IMR-90 (cell line): Measurements from ENCODE around the gene CDK1. TPM values are rescaled to one million over a fixed set of nuclear protein-coding genes. Genes with fewer than 3 reads are reported as not detected.

Experiments used
- ATAC-seq: fragments of 200-7000 bp; cut with Tn5 transposase; 2 replicates; pipeline ENCODE4 v1.9.1; 2020; ENCODE audit warnings: low read depth, mild to moderate bottlenecking, moderate library complexity
- BruUV-seq: library from RNA; stranded (reverse); fragments of 400-500 nt; replicated peaks from 2 replicates; lab custom pipeline; 2021; lab: Mats Ljungman, UMichigan
- CTCF ChIA-PET: fragments of 300-600 bp; formaldehyde crosslinking; extraction: SDS; loops from one replicate; lab custom pipeline; 2021; ENCODE audit warnings: antibody characterized with exemption; lab: Yijun Ruan, JAX
- POLR2A ChIA-PET: fragments of 300-600 bp; sonication (Branson Sonifier 250); formaldehyde crosslinking; loops from one replicate; lab custom pipeline; 2022; ENCODE audit warnings: antibody characterized with exemption; ENCODE audit not compliant: unreplicated experiment; lab: Charles Lee
- DNase-seq: peaks from one replicate; pipeline ENCODE4 v3.0.0; 2013
- H2AFZ ChIP-seq: replicated peaks from 2 replicates; pipeline ENCODE3; 2013; ENCODE audit warnings: low read length, mild to moderate bottlenecking; ENCODE audit not compliant: poor library complexity
- H2AK5ac ChIP-seq: 2 replicates; pipeline ENCODE4 v1.6.1; 2013; ENCODE audit warnings: low read depth, low read length, inconsistent platforms
- H2AK9ac ChIP-seq: replicated peaks from 2 replicates; pipeline ENCODE3; 2013; ENCODE audit warnings: mild to moderate bottlenecking, low read depth, low read length, moderate library complexity; ENCODE audit not compliant: poor library complexity
- H2BK120ac ChIP-seq: 2 replicates; pipeline ENCODE4 v1.6.1; 2013; ENCODE audit warnings: low read depth, low read length, inconsistent platforms
- H2BK15ac ChIP-seq: 3 replicates; pipeline ENCODE4 v1.6.1; 2013; ENCODE audit warnings: low read depth, low read length, inconsistent platforms
- H2BK20ac ChIP-seq: 2 replicates; pipeline ENCODE4 v1.6.1; 2013; ENCODE audit warnings: low read depth, mild to moderate bottlenecking, inconsistent platforms, low read length, moderate library complexity
- H2BK5ac ChIP-seq: 2 replicates; pipeline ENCODE4 v1.6.1; 2013; ENCODE audit warnings: mild to moderate bottlenecking, low read depth, low read length, inconsistent platforms; ENCODE audit not compliant: poor library complexity, severe bottlenecking
- H3K14ac ChIP-seq: replicated peaks from 2 replicates; pipeline ENCODE4 v1.6.1; 2013; ENCODE audit warnings: low read depth, low read length, inconsistent platforms
- H3K18ac ChIP-seq: 2 replicates; pipeline ENCODE4 v1.6.1; 2013; ENCODE audit warnings: low read depth, low read length, control low read depth
- H3K23ac ChIP-seq: 2 replicates; pipeline ENCODE4 v1.6.1; 2013; ENCODE audit warnings: low read depth, low read length, inconsistent platforms
- H3K27ac ChIP-seq: 2 replicates; pipeline ENCODE4 v1.5.1; 2013; ENCODE audit warnings: mild to moderate bottlenecking, control low read depth, low read length; ENCODE audit not compliant: insufficient read depth
- H3K27me3 ChIP-seq: 2 replicates; pipeline ENCODE4 v1.6.1; 2013; ENCODE audit warnings: low read length; ENCODE audit not compliant: control insufficient read depth, insufficient read depth
- H3K36me3 ChIP-seq: 2 replicates; pipeline ENCODE4 v1.6.1; 2013; ENCODE audit warnings: low read length, mixed read lengths; ENCODE audit not compliant: control insufficient read depth, insufficient read depth
- H3K4ac ChIP-seq: 2 replicates; pipeline ENCODE4 v1.6.1; 2013; ENCODE audit warnings: low read depth, low read length, inconsistent platforms
- H3K4me1 ChIP-seq: 2 replicates; pipeline ENCODE4 v1.6.1; 2013; ENCODE audit warnings: low read length, mixed read lengths; ENCODE audit not compliant: control insufficient read depth, insufficient read depth
- H3K4me2 ChIP-seq: 2 replicates; pipeline ENCODE4 v1.6.1; 2013; ENCODE audit warnings: low read depth, mild to moderate bottlenecking, control low read depth, low read length, moderate library complexity
- H3K4me3 ChIP-seq: 2 replicates; pipeline ENCODE4 v1.5.1; 2013; ENCODE audit warnings: low read depth, mild to moderate bottlenecking, control low read depth, low read length, moderate library complexity; ENCODE audit not compliant: insufficient read depth
- H3K56ac ChIP-seq: 2 replicates; pipeline ENCODE4 v1.6.1; 2013; ENCODE audit warnings: low read length, inconsistent platforms; ENCODE audit not compliant: insufficient read depth; ENCODE audit errors: extremely low read depth
- H3K79me1 ChIP-seq, 2 experiments: 2 replicates each; pipeline ENCODE4 v1.6.1; 2013; ENCODE audit warnings: low read length in 2 of 2, inconsistent platforms in 1 of 2, low read depth in 1 of 2
- H3K9ac ChIP-seq: 2 replicates; pipeline ENCODE4 v1.6.1; 2013; ENCODE audit warnings: low read depth, low read length, control low read depth
- H3K9me1 ChIP-seq: 2 replicates; pipeline ENCODE4 v1.6.1; 2013; ENCODE audit warnings: low read length, inconsistent platforms; ENCODE audit not compliant: insufficient read depth
- H3K9me3 ChIP-seq: 2 replicates; pipeline ENCODE4 v1.6.1; 2013; ENCODE audit warnings: low read length; ENCODE audit not compliant: control insufficient read depth, insufficient read depth
- H4K20me1 ChIP-seq: 2 replicates; pipeline ENCODE4 v1.6.1; 2013; ENCODE audit warnings: low read length, inconsistent platforms; ENCODE audit not compliant: insufficient read depth
- H4K5ac ChIP-seq: 2 replicates; pipeline ENCODE4 v1.6.1; 2013; ENCODE audit warnings: mild to moderate bottlenecking, low read depth, low read length, control low read depth
- H4K8ac ChIP-seq, 2 experiments: 2 replicates each; pipeline ENCODE4 v1.6.1; 2013; ENCODE audit warnings: low read depth in 2 of 2, low read length in 2 of 2, control low read depth in 1 of 2, inconsistent platforms in 1 of 2
- H4K91ac ChIP-seq: 2 replicates; pipeline ENCODE4 v1.6.1; 2013; ENCODE audit warnings: low read depth, low read length, inconsistent platforms; ENCODE audit not compliant: insufficient read depth
- BHLHE40 ChIP-seq: fragments of 150-350 bp; IDR thresholded peaks from 2 replicates; pipeline ENCODE4 v1.6.1; 2016; ENCODE audit warnings: mild to moderate bottlenecking, low read depth, low read length
- CEBPB ChIP-seq: IDR thresholded peaks from 2 replicates; pipeline ENCODE4 v1.6.1; 2012; ENCODE audit warnings: low read depth, low read length, improper control_type of control experiment
- CHD1 ChIP-seq: IDR thresholded peaks from 2 replicates; pipeline ENCODE4 v1.6.1; 2012; ENCODE audit warnings: low read depth, low read length, improper control_type of control experiment
- FOS ChIP-seq: fragments of 150-350 bp; IDR thresholded peaks from 2 replicates; pipeline ENCODE4 v1.6.1; 2016; ENCODE audit warnings: low read depth, low read length
- MAFK ChIP-seq: IDR thresholded peaks from 2 replicates; pipeline ENCODE4 v1.6.1; 2012; ENCODE audit warnings: low read depth, low read length, improper control_type of control experiment
- MAZ ChIP-seq: IDR thresholded peaks from 2 replicates; pipeline ENCODE4 v1.6.1; 2012; ENCODE audit warnings: low read depth, mild to moderate bottlenecking, low read length, improper control_type of control experiment, moderate library complexity, borderline replicate concordance
- MXI1 ChIP-seq: IDR thresholded peaks from 2 replicates; pipeline ENCODE4 v1.6.1; 2012; ENCODE audit warnings: low read depth, mild to moderate bottlenecking, low read length, moderate library complexity, borderline replicate concordance
- NFE2L2 ChIP-seq: fragments of 150-350 bp; IDR thresholded peaks from 2 replicates; pipeline ENCODE4 v1.6.1; 2016; ENCODE audit warnings: low read depth, mild to moderate bottlenecking, low read length
- POLR2A ChIP-seq: IDR thresholded peaks from 2 replicates; pipeline ENCODE4 v1.6.1; 2012; ENCODE audit warnings: mild to moderate bottlenecking, low read depth, low read length
- RAD21 ChIP-seq: IDR thresholded peaks from 2 replicates; pipeline ENCODE4 v1.6.1; 2012; ENCODE audit warnings: low read length, improper control_type of control experiment
- RCOR1 ChIP-seq: IDR thresholded peaks from 2 replicates; pipeline ENCODE4 v1.6.1; 2012; ENCODE audit warnings: mild to moderate bottlenecking, low read length, improper control_type of control experiment; ENCODE audit not compliant: insufficient replicate concordance
- RFX5 ChIP-seq: IDR thresholded peaks from 2 replicates; pipeline ENCODE4 v1.8.0; 2012; ENCODE audit warnings: low read depth, mild to moderate bottlenecking, low read length, moderate library complexity
- SMC3 ChIP-seq: fragments of 150-350 bp; IDR thresholded peaks from 2 replicates; pipeline ENCODE4 v1.6.1; 2016; ENCODE audit warnings: low read depth, mild to moderate bottlenecking, antibody characterized with exemption, low read length, moderate library complexity
- WGBS, 2 experiments: methylation state at CpG; one replicate each; pipeline versions ENCODE4 v1.1.5 to v1.1.7; 2013; ENCODE audit warnings: missing lambda C conversion rate in 2 of 2; ENCODE audit not compliant: insufficient read length in 1 of 2; ENCODE audit errors: extremely low coverage in 2 of 2; 5-methylcytosine and 5-hydroxymethylcytosine counted together
- dilution Hi-C: fragments of 300-500 bp; cut with HindIII; formaldehyde crosslinking; loops from one replicate; pipeline ENCODE4 v1.14.3; 2018; ENCODE audit warnings: low sequenced_read_pairs; ENCODE audit not compliant: unreplicated experiment
- in situ Hi-C: fragments of 300-500 bp; cut with MboI; formaldehyde crosslinking; loops from 3 replicates; pipeline ENCODE4 v1.14.3; 2019; ENCODE audit warnings: low sequenced_read_pairs, inconsistent platforms, mixed read lengths
- intact Hi-C: fragments of 100-400 bp; cut with micrococcal nuclease; formaldehyde crosslinking; loops from 2 replicates; pipeline ENCODE4 v1.10.0; 2022
- polyA plus RNA-seq, 3 experiments: library from polyadenylated mRNA; depleted of rRNA; stranded (reverse); fragments of >200 nt; gene quantifications; 2 replicates each; pipeline ENCODE4 v1.2.3, GENCODE V29; 2012; ENCODE audit warnings: low replicate concordance in 1 of 3
- total RNA-seq: library from RNA; depleted of rRNA; stranded (reverse); fragments of >200 nt; gene quantifications from 2 replicates; pipeline ENCODE4 v1.2.3, GENCODE V29; 2012
- TF ChIP-seq, protein P1 (sequence below): fragments of 150-350 bp; IDR thresholded peaks from 2 replicates; pipeline ENCODE4 v1.6.1; 2016; ENCODE audit warnings: low read depth, mild to moderate bottlenecking, low read length, moderate library complexity, borderline replicate concordance
- TF ChIP-seq, protein P2 (sequence below): conservative IDR thresholded peaks from 2 replicates; pipeline ENCODE4 v1.5.1; 2012; ENCODE audit warnings: mild to moderate bottlenecking, low read depth, low read length, improper control_type of control experiment
- TF ChIP-seq, protein P3 (sequence below): fragments of 150-350 bp; IDR thresholded peaks from 2 replicates; pipeline ENCODE4 v1.6.1; 2017; ENCODE audit warnings: mild to moderate bottlenecking, antibody characterized with exemption, low read length, low read depth

The CDK1 gene
- total and polyA plus RNA-seq, 2 of the 4 experiments (the other 2 are of a cell fraction), result 21.9 to 28.1 TPM

DNA sequence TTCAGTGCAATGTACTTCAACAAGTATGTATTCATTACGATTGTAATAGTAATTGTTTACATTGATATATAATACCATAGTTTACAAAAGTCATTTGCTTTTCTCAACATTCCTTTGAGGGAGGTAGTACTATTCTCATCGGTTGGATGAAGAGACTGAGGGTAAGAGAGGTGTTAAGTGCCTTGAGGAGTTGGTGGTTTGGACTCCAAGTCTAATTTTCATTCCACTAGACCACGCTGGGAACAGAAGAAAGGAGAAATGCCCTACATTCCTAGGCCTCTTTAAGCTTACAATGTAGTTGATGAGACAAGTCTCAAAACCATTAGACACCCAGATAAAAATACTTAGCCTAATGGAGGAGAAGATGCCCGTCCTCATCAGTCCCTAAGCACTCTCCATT is 28.6 kb downstream of the CDK1 start:
- WGBS, 2 experiments, result no CpG with 5 or more reads among the region's 4 CpGs
- Histone ChIP-seq H3K23ac (no peak overlapping the region), H3K27me3 (no peaks in the 10 kb centered on the region), H2BK5ac (no peak overlapping the region), H3K9me1 (peaks cover 3% of the 10 kb centered on the region; the same call in 1 of the 2 replicates), H3K9me3 (no peaks in the 10 kb centered on the region), H2AFZ (no peak overlapping the region), H3K14ac (no peak overlapping the region), H3K4ac (no peak overlapping the region), H3K79me1 (peaks cover 0 to 2% of the 10 kb centered on the region in 2 experiments; a peak in 1 of 4 replicates), H2BK15ac (0 out of 3 replicates have a peak overlapping the region, but pooled peaks have one; percentile 1), H4K5ac (no peak overlapping the region), H2BK120ac (no peak overlapping the region), H3K27ac (no peak overlapping the region), H3K4me3 (no peak overlapping the region), H2AK9ac (no peak overlapping the region), H2AK5ac (no peak overlapping the region), H3K4me2 (no peak overlapping the region), H3K9ac (no peak overlapping the region), H3K4me1 (peaks cover 5% of the 10 kb centered on the region), H3K36me3 (no peaks in the 10 kb centered on the region), H3K18ac (no peak overlapping the region), H2BK20ac (no peak overlapping the region; the same call in 1 of the 2 replicates), H4K91ac (no peak overlapping the region), H3K56ac (no peak overlapping the region), H4K20me1 (no peaks in the 10 kb centered on the region), H4K8ac (no peak overlapping the region)
- no TSS peak for BruUV-seq
- POLR2A ChIA-PET, result no interaction called here
- ATAC-seq (no peak), DNase-seq (no peak)
- dilution Hi-C loops (no loop called here), in situ Hi-C loops (loop anchor here (25.0 kb wide), 2 partner anchors 1230 to 1430 kb away; no protein-coding TSS in a partner anchor), intact Hi-C loops (loop anchor here (10.0 kb wide), 1 partner anchor 1458 kb away; the partner anchor contains the start of gene RTKN2)
- no peak for TF ChIP-seq FOS
- TF ChIP-seq CEBPB, result no peak
- TF ChIP-seq, protein P1, sequence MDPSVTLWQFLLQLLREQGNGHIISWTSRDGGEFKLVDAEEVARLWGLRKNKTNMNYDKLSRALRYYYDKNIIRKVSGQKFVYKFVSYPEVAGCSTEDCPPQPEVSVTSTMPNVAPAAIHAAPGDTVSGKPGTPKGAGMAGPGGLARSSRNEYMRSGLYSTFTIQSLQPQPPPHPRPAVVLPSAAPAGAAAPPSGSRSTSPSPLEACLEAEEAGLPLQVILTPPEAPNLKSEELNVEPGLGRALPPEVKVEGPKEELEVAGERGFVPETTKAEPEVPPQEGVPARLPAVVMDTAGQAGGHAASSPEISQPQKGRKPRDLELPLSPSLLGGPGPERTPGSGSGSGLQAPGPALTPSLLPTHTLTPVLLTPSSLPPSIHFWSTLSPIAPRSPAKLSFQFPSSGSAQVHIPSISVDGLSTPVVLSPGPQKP, result no peak
- TF ChIP-seq BHLHE40, result no peak
- no peak for TF ChIP-seq CHD1
- no peak for TF ChIP-seq RCOR1
- TF ChIP-seq RFX5, result no peak
- TF ChIP-seq, protein P2, sequence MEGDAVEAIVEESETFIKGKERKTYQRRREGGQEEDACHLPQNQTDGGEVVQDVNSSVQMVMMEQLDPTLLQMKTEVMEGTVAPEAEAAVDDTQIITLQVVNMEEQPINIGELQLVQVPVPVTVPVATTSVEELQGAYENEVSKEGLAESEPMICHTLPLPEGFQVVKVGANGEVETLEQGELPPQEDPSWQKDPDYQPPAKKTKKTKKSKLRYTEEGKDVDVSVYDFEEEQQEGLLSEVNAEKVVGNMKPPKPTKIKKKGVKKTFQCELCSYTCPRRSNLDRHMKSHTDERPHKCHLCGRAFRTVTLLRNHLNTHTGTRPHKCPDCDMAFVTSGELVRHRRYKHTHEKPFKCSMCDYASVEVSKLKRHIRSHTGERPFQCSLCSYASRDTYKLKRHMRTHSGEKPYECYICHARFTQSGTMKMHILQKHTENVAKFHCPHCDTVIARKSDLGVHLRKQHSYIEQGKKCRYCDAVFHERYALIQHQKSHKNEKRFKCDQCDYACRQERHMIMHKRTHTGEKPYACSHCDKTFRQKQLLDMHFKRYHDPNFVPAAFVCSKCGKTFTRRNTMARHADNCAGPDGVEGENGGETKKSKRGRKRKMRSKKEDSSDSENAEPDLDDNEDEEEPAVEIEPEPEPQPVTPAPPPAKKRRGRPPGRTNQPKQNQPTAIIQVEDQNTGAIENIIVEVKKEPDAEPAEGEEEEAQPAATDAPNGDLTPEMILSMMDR, result no peak
- TF ChIP-seq NFE2L2, result no peak
- TF ChIP-seq MXI1, result no peak
- no peak for TF ChIP-seq MAFK
- TF ChIP-seq, protein P3, sequence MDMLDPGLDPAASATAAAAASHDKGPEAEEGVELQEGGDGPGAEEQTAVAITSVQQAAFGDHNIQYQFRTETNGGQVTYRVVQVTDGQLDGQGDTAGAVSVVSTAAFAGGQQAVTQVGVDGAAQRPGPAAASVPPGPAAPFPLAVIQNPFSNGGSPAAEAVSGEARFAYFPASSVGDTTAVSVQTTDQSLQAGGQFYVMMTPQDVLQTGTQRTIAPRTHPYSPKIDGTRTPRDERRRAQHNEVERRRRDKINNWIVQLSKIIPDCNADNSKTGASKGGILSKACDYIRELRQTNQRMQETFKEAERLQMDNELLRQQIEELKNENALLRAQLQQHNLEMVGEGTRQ, result no peak
- no peak for TF ChIP-seq SMC3
- no peak for TF ChIP-seq RAD21
- TF ChIP-seq MAZ, result no peak
- no peak for TF ChIP-seq POLR2A
- CTCF ChIA-PET, result no interaction called here
